GM19099 (cell line): ENCODE measurements around the gene SFXN2.

Source experiments
- POLR2A ChIP-seq: IDR thresholded peaks from 3 replicates; pipeline ENCODE4 v1.6.1; 2011; ENCODE audit warnings: low read depth; ENCODE audit not compliant: insufficient read length; ENCODE audit errors: extremely low read depth

The SFXN2 gene

GRCh38 chr10:102729029-102730026, 14.9 kb downstream of the SFXN2 start:
- no peak for TF ChIP-seq POLR2A

DNA sequence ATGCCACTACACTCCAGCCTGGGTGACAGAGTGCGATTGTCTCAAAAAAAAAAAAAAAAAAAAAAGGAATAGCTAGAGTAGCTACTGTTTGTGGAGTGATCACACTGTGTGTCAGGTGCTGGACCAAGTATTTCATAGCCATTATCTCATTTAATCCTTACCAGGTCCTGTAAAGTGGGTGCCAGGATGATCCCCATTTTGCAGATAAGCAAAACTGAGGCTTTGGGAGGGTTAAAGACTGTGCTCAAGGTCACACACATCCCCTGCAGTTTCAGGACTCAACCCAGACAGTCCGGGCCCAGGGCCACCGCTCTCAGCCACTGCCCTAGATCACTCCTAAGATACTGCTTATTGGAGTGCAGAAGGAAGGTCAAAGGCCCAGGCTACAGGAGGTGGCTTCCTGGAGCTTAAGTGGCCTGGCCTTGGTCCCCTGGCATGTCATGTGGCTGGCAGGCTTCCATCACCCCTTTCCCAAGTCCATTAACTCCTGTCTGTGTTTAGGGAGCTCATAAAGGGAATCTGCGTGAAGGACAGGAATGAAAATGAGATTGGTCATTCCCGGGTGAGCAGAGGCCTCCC, 16.9 kb downstream of the SFXN2 start:
- TF ChIP-seq POLR2A: no peak

- no peak for TF ChIP-seq POLR2A
These were observed 18.2 kb downstream of the SFXN2 start for GRCh38 chr10:102732661-102733060.

- TF ChIP-seq POLR2A: no peak
These were observed 20.7 kb downstream of the SFXN2 start for GRCh38 chr10:102735065-102735562.

DNA sequence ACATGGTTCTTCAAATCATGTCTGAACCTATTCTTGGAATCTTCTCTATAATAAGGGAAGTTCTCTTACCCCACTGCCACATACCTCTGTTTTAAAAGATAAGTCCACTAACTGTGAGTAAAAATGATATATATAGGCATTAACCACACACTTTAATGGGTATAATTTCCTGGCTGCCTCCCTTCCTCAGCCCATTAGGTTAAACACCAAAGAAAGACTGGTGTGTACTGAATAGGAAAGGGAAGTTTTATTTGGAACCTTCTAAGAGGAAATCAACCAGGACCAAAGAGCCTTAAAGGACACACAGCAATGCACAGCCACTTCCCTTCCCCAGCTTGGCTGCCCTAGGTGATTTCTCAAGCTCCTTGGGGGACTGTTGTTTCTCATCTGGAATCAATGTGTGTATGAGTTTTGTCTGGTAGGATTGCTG, 24.3 kb downstream of the SFXN2 start:
- no peak for TF ChIP-seq POLR2A

DNA sequence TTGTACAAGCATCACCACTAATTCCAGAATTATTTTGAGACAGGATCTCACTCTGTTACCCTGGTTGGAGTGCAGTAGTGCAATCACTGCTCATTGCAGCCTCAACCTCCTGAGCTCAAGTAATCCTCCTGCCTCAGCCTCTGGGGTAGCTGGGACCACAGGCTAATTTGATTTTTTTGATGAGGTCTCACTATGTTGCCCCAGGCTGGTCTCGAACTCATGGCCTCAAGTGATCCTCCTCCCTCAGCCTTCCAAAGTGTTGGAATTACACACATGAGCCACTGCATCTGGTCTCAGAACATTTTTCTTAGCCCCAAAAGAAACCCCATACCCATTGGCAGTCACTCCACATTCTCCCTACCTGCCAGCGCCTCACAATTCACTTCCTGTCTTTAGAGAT, 25.8 kb downstream of the SFXN2 start:
- no peak for TF ChIP-seq POLR2A

DNA sequence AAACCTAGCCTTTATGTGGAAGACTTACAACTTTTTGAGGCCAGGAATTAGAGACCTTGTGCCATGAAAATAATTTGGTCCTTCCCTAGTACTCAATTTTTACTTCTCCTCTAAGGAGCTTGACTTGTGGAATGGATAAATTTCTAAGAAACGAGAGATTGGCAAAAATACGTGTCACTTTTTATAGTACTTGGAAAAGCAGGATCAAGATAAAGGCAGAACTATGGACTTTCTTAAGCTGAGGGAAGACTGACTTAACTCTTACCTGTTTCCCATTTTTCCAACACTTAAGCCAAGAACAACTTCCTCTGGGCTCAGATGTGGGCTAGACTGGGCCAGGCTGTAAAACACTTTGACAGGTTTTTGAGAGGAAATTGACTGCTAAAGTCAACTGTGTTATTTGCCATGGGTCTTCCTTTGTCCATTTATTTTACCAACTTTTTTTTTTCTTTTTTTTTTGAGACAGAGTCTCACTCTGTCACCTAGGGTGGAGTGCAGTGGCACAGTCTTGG, 27.3 kb downstream of the SFXN2 start:
- no peak for TF ChIP-seq POLR2A

GRCh38 chr10:102743078-102743587, 28.7 kb downstream of the SFXN2 start:
- no peak for TF ChIP-seq POLR2A

DNA sequence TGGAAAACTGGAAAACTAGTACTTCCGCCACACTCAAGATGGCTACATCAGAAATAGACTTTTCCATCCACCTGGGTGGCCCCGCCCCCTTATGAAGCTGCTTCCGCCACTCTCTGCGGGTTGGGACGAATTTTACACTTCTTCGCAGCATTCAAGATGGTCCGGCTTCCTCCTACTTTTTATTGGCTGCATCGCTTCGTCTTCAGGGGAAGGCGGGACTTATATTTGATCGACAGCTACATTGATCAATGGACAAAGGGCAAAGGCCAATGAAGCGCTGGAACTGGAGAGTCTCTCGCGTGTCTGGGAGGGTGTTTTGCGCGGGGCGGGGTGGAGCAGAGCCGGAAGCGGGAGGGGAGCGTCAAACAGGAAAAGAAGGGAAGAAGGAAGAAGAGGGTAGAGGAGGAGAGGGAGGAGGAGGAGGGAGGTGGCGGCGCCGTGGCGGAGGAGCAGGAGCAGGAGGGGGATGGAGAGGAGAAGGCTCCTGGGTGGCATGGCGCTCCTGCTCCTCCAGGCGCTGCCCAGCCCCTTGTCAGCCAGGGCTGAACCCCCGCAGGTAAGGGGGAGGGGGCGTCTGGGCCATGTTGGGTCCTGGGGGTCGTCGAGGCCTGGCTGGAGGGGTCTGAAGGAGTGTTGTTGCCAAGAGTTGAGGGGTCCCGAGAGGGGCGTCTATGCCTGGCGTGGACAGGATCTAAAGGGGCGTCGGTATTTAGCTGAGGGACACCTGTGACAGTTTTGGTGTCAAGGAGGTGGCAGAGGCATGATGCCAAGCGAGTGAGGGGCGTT, 29.3 kb downstream of the SFXN2 start, which contains the start of gene WBP1L:
Gene WBP1L (plus strand): TSS at position 361 of the 786 bp plus-strand sequence. CDS start 106 bp downstream, at position 467.
- TF ChIP-seq POLR2A: peak; percentile 63

- no peak for TF ChIP-seq POLR2A
These were observed 30.1 kb downstream of the SFXN2 start for GRCh38 chr10:102744374-102745051.

- TF ChIP-seq POLR2A: no peak
These were observed 30.7 kb downstream of the SFXN2 start for GRCh38 chr10:102745157-102745556.

DNA sequence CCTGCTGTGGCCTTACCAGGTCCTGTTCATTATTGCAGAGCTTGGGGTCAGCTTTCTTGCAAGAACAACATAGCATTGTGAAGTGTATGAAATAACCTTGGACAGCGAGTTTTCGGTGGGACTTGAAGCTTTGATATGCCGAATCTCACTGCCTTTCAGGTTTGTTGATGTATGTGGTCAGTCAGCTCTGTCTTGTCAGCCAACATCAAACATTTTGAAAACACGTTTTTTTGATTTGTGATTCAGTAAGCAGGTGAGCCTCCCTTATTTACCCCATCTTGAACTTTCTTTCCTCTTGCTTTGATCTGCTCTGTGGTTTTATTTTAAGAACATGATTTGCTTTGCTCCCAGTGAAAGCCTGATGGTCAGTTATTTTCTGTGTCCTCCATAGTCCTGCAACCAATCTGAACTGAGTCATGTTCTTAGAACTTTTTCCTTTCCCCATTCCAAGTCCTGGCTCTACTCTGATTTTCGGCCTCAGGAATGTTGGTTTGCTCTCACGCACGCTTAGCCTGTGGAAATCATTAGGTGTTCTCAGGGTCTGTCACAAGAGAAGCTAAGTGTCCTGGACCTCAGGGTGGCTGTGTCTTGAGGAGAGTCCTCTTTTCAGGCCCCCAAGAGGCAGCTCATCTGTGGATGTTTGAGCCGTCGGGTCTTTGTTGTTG, 38.0 kb downstream of the SFXN2 start:
- no peak for TF ChIP-seq POLR2A

DNA sequence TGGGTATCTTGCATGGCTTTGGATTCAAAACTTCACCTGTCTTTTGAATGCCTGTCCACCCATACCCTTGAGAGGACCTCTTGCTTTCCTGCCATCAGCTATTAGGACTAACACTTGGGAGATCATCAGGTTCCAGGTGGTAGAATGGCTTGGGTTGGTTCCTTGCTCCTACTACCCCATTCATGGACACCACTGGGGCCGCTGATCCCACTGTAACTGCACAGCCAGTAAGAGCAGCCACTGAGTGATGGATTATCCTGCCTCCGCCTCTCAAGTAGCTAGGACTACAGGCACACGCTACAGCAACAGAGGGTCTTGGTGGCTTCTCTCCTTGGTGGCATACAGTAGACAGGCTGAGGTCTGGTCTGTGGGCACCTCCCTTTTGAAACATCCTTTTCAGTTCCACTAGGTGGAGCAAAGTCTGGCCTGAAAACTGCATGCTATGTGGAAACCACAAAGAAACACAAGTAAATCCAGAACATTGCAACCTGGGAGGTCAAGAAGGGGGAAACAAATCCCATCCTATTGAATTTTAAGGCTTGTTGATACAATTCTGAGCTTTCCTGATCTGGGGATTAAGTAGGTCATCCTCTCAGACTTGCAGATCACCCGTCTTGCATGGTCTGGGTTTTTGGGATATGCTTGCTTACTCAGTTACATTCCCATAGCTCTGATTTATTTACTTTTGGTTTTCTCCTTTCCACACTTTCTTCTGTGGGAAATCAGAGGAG, 38.7 kb downstream of the SFXN2 start:
- no peak for TF ChIP-seq POLR2A
